Measurements from ENCODE around the gene BLVRA. TPM values are rescaled to one million over a fixed set of nuclear protein-coding genes. Genes with fewer than 3 reads are reported as not detected.

BLVRA gene
- total RNA-seq, 4 donors from 2014 or later, result 84.8 to 102 (median 92.8) TPM

DNA sequence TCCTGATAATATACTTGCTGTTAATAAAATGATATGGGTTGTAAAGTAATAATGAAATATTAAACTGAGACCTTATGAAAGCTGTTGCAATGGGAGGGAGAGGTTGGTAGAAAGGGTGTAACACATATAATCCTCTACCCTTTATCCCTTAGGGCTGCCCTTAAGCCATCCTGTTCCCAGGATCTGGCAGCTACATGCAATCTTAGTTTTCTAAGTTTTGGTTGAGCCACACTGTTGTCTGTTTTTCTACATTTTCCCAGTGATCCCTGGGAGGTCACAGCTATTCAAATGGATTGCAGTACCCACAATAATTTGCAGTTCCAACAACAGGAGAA is 35.5 kb upstream of the BLVRA start:
- peaks cover 13 to 45% (median 31%) of the 10 kb centered on the region in 4 donors for H3K4me1 ChIP-seq
- H3K27me3 ChIP-seq, result no peaks in the 10 kb centered on the region
- TF ChIP-seq POLR2AphosphoS5 (IDR thresholded peaks at IDR 0.05), result no peak
- TF ChIP-seq, protein P1, sequence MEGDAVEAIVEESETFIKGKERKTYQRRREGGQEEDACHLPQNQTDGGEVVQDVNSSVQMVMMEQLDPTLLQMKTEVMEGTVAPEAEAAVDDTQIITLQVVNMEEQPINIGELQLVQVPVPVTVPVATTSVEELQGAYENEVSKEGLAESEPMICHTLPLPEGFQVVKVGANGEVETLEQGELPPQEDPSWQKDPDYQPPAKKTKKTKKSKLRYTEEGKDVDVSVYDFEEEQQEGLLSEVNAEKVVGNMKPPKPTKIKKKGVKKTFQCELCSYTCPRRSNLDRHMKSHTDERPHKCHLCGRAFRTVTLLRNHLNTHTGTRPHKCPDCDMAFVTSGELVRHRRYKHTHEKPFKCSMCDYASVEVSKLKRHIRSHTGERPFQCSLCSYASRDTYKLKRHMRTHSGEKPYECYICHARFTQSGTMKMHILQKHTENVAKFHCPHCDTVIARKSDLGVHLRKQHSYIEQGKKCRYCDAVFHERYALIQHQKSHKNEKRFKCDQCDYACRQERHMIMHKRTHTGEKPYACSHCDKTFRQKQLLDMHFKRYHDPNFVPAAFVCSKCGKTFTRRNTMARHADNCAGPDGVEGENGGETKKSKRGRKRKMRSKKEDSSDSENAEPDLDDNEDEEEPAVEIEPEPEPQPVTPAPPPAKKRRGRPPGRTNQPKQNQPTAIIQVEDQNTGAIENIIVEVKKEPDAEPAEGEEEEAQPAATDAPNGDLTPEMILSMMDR (IDR thresholded peaks at IDR 0.05), result no peak
- no peak for TF ChIP-seq POLR2A (IDR thresholded peaks at IDR 0.05; ENCODE audit: low read depth)
- no peak for TF ChIP-seq EP300 (IDR thresholded peaks at IDR 0.05)
- intact Hi-C loops (cut with DNase I), result loop anchor here (5.0 to 10.0 kb wide), 2 partner anchors 141 to 788 kb away; partner anchors contain the start of genes MRPL32, PSMA2 and STK17A
- H3K27ac ChIP-seq (replicated peaks in 1 of 4), result no peak overlapping the region
- H3K36me3 ChIP-seq, result no peaks in the 10 kb centered on the region
- no peaks in the 10 kb centered on the region for H3K9me3 ChIP-seq
- H3K4me3 ChIP-seq, result no peak overlapping the region
- DNase-seq (ENCODE audit: extremely low spot score), result no peak

DNA sequence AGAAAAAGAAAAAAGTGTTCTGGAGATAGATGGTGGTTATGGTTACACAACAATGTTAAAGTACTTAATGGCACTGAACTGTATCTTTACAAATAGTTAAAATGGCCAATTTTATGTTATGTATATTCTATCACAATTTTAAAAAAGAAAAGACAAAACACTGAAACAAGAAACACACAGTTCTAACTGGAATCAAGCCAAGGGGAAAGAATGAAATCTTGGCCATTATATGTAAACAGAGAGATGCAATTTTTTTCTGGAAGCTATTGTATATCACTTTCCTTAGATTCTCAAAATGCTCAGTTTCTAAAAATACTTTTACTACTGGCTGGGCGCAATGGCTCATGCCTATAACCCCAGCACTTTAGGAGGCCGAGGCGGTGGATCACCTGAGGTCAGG is 33.2 kb upstream of the BLVRA start:
- Histone ChIP-seq H3K36me3 (no peaks in the 10 kb centered on the region), H3K4me1 (peaks cover 19 to 60% (median 42%) of the 10 kb centered on the region in 4 donors), H3K4me3 (no peak overlapping the region), H3K27me3 (no peaks in the 10 kb centered on the region), H3K27ac (replicated peaks in 1 of 4) (peak overlapping the region in 1 of 4 donors; percentile 20), H3K9me3 (no peaks in the 10 kb centered on the region)
- 56% methylated on average over 3 of the region's 3 CpGs for WGBS
- no peak for DNase-seq (ENCODE audit: extremely low spot score)
- no peak for TF ChIP-seq POLR2A (IDR thresholded peaks at IDR 0.05; ENCODE audit: low read depth)
- no peak for TF ChIP-seq EP300 (IDR thresholded peaks at IDR 0.05)
- TF ChIP-seq POLR2AphosphoS5 (IDR thresholded peaks at IDR 0.05), result no peak
- TF ChIP-seq, protein P1 (IDR thresholded peaks at IDR 0.05), result no peak
- intact Hi-C loops (cut with DNase I), result loop anchor here (5.0 to 10.0 kb wide), 2 partner anchors 112 to 790 kb away; partner anchors contain the start of genes MRPL32 and PSMA2

DNA sequence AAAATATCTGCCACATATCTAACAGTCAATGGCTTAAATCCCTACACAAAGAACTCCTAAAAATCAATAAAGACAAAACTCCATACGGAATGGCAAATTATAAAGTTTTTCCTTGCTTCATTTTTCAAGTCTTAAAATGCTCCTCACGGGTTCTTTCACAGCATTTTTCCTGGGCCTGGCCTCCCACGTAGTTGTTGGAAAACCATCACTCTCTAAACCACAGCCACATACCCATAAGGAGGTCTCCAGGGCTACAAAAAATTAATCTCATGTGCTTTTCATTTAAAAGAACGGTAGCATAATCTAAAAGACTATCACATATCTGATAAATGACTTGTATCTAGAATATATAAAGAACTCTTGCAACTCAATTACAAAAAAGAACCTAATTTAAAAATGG is 32.0 kb upstream of the BLVRA start:
- no peak for DNase-seq (ENCODE audit: extremely low spot score)
- intact Hi-C loops (cut with DNase I), result loop anchor here (5.0 to 10.0 kb wide), 2 partner anchors 111 to 792 kb away; partner anchors contain the start of genes MRPL32 and PSMA2
- peaks cover 12 to 53% (median 42%) of the 10 kb centered on the region in 4 donors for H3K4me1 ChIP-seq
- H3K27ac ChIP-seq (replicated peaks in 1 of 4), result no peak overlapping the region
- no peak overlapping the region for H3K4me3 ChIP-seq
- WGBS, result 75% methylated on average over 4 of the region's 4 CpGs
- no peaks in the 10 kb centered on the region for H3K27me3 ChIP-seq
- no peaks in the 10 kb centered on the region for H3K36me3 ChIP-seq
- TF ChIP-seq EP300 (IDR thresholded peaks at IDR 0.05) (no peak), POLR2AphosphoS5 (IDR thresholded peaks at IDR 0.05) (no peak), POLR2A (IDR thresholded peaks at IDR 0.05; ENCODE audit: low read depth) (no peak)
- TF ChIP-seq, protein P1 (IDR thresholded peaks at IDR 0.05), result no peak
- no peaks in the 10 kb centered on the region for H3K9me3 ChIP-seq

DNA sequence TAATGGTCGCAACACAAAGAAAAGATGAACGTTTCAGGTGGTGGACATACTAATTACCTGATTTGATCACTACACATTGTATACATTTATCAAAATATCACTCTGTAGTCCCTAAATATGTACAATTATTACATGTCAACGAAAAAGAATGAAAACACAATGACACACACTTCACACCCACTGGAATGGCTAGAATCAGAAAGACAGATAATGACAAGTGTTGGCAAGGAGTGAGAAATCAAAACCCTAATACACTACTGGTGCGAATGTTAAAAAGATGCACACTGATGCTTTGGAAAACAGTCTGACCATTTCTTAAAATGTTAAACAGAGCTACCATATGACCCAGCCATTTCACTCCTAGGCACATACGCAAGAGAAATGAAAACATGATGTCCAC is 31.5 kb upstream of the BLVRA start:
- H3K4me1 ChIP-seq, result peaks cover 9 to 52% (median 42%) of the 10 kb centered on the region in 4 donors

More for the DNA sequence above, 31.5 kb upstream of the BLVRA start:
- no peaks in the 10 kb centered on the region for H3K36me3 ChIP-seq
- intact Hi-C loops (cut with DNase I), result loop anchor here (5.0 to 10.0 kb wide), 2 partner anchors 110 to 792 kb away; partner anchors contain the start of genes MRPL32 and PSMA2
- no peak for DNase-seq (ENCODE audit: extremely low spot score)
- H3K9me3 ChIP-seq, result no peaks in the 10 kb centered on the region
- no peaks in the 10 kb centered on the region for H3K27me3 ChIP-seq
- no peak overlapping the region for H3K4me3 ChIP-seq
- TF ChIP-seq POLR2AphosphoS5 (IDR thresholded peaks at IDR 0.05) (no peak), POLR2A (IDR thresholded peaks at IDR 0.05; ENCODE audit: low read depth) (no peak), EP300 (IDR thresholded peaks at IDR 0.05) (no peak)
- TF ChIP-seq, protein P1 (IDR thresholded peaks at IDR 0.05), result no peak
- H3K27ac ChIP-seq (replicated peaks in 1 of 4), result no peak overlapping the region
- WGBS, result 94% methylated on average over 5 of the region's 5 CpGs
